ENCODE results near the gene SPRYD4. TPM values are rescaled to one million over a fixed set of nuclear protein-coding genes. Genes with fewer than 3 reads are reported as not detected.

The SPRYD4 gene
- total and polyA plus RNA-seq, 10 of the 15 experiments (the other 5 are each of a cell fraction or from before 2014, with no cell fraction given), result 4.1 to 6.0 (median 5.1) TPM

DNA sequence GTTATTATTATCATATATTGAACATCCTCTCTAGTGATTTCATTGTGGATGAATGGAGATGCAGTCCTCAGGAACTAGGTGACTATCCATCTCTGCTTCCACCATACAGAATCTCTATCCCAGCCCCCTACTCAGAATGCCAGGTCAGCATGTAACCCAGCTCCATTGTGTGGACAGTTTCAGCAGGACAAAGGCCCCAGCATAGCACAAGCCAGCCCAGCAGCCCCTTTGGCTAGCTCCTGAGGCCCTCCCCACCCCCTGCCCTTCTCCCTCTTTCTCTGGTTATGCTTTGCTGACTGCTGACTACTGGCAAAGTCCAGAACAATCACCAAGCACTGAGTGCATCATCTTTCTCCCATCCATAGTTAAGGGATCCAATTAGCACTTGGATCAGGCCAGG is 5.8 kb upstream of the SPRYD4 start:
- Histone ChIP-seq H4K20me1 (ENCODE audit: control insufficient read depth, insufficient read depth) (no peaks in the 10 kb centered on the region), H3K36me3 (ENCODE audit: control insufficient read depth in 2 of 2, insufficient read depth in 2 of 2, low read length in 1 of 2) (no peaks in the 10 kb centered on the region), H3K79me2 (ENCODE audit: control insufficient read depth, insufficient read depth, low read length) (no peaks in the 10 kb centered on the region), H3K4me1 (ENCODE audit: control insufficient read depth, insufficient read depth, low read length) (peaks cover 10% of the 10 kb centered on the region), H3K4me3 (no peak overlapping the region), H2AFZ (ENCODE audit: control insufficient read depth, low read depth, low read length) (no peak overlapping the region), H3K9ac (ENCODE audit: control insufficient read depth, insufficient read depth, low read length) (no peak overlapping the region), H3K4me2 (ENCODE audit: control insufficient read depth, insufficient read depth) (no peak overlapping the region), H3K27ac (ENCODE audit: control insufficient read depth, insufficient read depth) (no peak overlapping the region), H3K27me3 (replicated peaks in 1 of 2; ENCODE audit: control insufficient read depth in 2 of 2, insufficient read depth in 2 of 2, low read length in 1 of 2) (no peaks in the 10 kb centered on the region), H3K9me3 (replicated peaks; ENCODE audit: control insufficient read depth, insufficient read depth, low read length) (no peaks in the 10 kb centered on the region)
- FAIRE-seq (no peak), DNase-seq (ENCODE audit: low read depth, low spot score) (no peak), ATAC-seq (no peak)
- in situ Hi-C loops (cut with MboI) (loop anchor here (5.0 kb wide), 1 partner anchor 340 kb away; no protein-coding TSS in a partner anchor), intact Hi-C loops (cut with micrococcal nuclease; ENCODE audit: unreplicated experiment) (loop anchor here (5.0 to 10.0 kb wide), 2 partner anchors 130 to 198 kb away; partner anchors contain the start of genes COQ10A and PAN2)
- ChIA-PET POLR2A (interaction anchor here (0.6 to 4.9 kb wide), 7 partner anchors 14 to 240 kb away, joined by 3 to 63 read pairs (median 3); partner anchors contain the start of genes PAN2, STAT2 and TIMELESS), SMC1A (ENCODE audit: uncharacterized antibody, unreplicated experiment) (interaction anchor here (0.6 to 4.7 kb wide), 7 partner anchors 18 to 256 kb away, joined by 3 to 42 read pairs (median 8); partner anchors contain the start of genes ANKRD52, CNPY2 and STAT2), CTCF (interaction anchor here (0.6 to 8.8 kb wide), 11 partner anchors 13 to 344 kb away, joined by 3 to 89 read pairs (median 15); partner anchors contain the start of genes CNPY2, SMARCC2, TIMELESS and ZC3H10), RAD21 (ENCODE audit: unreplicated experiment) (interaction anchor here (1.3 to 5.5 kb wide), 6 partner anchors 12 to 273 kb away, joined by 4 to 71 read pairs (median 20); partner anchors contain the start of genes CNPY2, SMARCC2, STAT2 and TIMELESS)
- no TSS peak for BruUV-seq (replicated peaks)
- TF ChIP-seq NFYA (IDR thresholded peaks at IDR 0.05; ENCODE audit: borderline replicate concordance, low read depth, low read length) (no peak), MYB (IDR thresholded peaks at IDR 0.05; ENCODE audit: borderline replicate concordance, low read depth, low read length) (no peak), ZNF24 (IDR thresholded peaks at IDR 0.05) (no peak), CBX5 (IDR thresholded peaks at IDR 0.05; ENCODE audit: low read depth) (no peak), BACH1 (IDR thresholded peaks at IDR 0.05; ENCODE audit: borderline replicate concordance) (no peak), YY1 (IDR thresholded peaks at IDR 0.05; ENCODE audit: low read depth, low read length) (no peak), RCOR1 (conservative IDR thresholded peaks at IDR 0.05; ENCODE audit: low read depth, low read length) (no peak), FOS (IDR thresholded peaks at IDR 0.05; ENCODE audit: borderline replicate concordance, extremely low read depth, insufficient read length) (no peak), SP1 (IDR thresholded peaks at IDR 0.05; ENCODE audit: low read depth, low read length) (no peak), EED (IDR thresholded peaks at IDR 0.05; ENCODE audit: low read depth) (no peak), MEF2B (IDR thresholded peaks at IDR 0.05; ENCODE audit: partially characterized antibody, poor library complexity, severe bottlenecking) (no peak)
- TF ChIP-seq, protein P1, sequence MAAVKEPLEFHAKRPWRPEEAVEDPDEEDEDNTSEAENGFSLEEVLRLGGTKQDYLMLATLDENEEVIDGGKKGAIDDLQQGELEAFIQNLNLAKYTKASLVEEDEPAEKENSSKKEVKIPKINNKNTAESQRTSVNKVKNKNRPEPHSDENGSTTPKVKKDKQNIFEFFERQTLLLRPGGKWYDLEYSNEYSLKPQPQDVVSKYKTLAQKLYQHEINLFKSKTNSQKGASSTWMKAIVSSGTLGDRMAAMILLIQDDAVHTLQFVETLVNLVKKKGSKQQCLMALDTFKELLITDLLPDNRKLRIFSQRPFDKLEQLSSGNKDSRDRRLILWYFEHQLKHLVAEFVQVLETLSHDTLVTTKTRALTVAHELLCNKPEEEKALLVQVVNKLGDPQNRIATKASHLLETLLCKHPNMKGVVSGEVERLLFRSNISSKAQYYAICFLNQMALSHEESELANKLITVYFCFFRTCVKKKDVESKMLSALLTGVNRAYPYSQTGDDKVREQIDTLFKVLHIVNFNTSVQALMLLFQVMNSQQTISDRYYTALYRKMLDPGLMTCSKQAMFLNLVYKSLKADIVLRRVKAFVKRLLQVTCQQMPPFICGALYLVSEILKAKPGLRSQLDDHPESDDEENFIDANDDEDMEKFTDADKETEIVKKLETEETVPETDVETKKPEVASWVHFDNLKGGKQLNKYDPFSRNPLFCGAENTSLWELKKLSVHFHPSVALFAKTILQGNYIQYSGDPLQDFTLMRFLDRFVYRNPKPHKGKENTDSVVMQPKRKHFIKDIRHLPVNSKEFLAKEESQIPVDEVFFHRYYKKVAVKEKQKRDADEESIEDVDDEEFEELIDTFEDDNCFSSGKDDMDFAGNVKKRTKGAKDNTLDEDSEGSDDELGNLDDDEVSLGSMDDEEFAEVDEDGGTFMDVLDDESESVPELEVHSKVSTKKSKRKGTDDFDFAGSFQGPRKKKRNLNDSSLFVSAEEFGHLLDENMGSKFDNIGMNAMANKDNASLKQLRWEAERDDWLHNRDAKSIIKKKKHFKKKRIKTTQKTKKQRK (IDR thresholded peaks at IDR 0.05; ENCODE audit: low read depth, low read length), result no peak
- TF ChIP-seq, protein P2, sequence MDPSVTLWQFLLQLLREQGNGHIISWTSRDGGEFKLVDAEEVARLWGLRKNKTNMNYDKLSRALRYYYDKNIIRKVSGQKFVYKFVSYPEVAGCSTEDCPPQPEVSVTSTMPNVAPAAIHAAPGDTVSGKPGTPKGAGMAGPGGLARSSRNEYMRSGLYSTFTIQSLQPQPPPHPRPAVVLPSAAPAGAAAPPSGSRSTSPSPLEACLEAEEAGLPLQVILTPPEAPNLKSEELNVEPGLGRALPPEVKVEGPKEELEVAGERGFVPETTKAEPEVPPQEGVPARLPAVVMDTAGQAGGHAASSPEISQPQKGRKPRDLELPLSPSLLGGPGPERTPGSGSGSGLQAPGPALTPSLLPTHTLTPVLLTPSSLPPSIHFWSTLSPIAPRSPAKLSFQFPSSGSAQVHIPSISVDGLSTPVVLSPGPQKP (IDR thresholded peaks at IDR 0.05; ENCODE audit: low read depth, low read length), result no peak
- TF ChIP-seq, protein P3, sequence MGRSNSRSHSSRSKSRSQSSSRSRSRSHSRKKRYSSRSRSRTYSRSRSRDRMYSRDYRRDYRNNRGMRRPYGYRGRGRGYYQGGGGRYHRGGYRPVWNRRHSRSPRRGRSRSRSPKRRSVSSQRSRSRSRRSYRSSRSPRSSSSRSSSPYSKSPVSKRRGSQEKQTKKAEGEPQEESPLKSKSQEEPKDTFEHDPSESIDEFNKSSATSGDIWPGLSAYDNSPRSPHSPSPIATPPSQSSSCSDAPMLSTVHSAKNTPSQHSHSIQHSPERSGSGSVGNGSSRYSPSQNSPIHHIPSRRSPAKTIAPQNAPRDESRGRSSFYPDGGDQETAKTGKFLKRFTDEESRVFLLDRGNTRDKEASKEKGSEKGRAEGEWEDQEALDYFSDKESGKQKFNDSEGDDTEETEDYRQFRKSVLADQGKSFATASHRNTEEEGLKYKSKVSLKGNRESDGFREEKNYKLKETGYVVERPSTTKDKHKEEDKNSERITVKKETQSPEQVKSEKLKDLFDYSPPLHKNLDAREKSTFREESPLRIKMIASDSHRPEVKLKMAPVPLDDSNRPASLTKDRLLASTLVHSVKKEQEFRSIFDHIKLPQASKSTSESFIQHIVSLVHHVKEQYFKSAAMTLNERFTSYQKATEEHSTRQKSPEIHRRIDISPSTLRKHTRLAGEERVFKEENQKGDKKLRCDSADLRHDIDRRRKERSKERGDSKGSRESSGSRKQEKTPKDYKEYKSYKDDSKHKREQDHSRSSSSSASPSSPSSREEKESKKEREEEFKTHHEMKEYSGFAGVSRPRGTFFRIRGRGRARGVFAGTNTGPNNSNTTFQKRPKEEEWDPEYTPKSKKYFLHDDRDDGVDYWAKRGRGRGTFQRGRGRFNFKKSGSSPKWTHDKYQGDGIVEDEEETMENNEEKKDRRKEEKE (IDR thresholded peaks at IDR 0.05), result no peak
- TF ChIP-seq, protein P4, sequence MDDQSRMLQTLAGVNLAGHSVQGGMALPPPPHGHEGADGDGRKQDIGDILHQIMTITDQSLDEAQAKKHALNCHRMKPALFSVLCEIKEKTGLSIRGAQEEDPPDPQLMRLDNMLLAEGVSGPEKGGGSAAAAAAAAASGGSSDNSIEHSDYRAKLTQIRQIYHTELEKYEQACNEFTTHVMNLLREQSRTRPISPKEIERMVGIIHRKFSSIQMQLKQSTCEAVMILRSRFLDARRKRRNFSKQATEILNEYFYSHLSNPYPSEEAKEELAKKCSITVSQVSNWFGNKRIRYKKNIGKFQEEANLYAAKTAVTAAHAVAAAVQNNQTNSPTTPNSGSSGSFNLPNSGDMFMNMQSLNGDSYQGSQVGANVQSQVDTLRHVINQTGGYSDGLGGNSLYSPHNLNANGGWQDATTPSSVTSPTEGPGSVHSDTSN (IDR thresholded peaks at IDR 0.05; ENCODE audit: insufficient replicate concordance, low read depth, low read length), result no peak
